ENCODE results near the gene SLC26A11.

The SLC26A11 gene

DNA sequence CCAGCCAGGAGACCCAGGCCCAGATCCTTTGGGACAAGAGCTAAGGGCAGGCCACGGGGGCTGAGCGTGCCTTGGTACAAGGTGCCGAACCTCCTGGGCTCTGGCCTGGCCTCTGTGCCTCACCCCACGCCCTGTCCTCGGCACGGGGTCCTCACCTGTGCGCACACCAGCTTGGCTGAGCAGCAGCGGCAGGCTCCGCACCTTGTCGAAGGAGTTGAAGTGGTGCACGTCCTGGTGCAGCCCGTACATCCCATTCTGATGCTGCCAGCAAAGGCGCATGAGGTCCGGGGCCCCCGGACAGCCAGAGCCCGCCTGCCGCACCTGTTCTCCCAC, 5.4 kb upstream of the SLC26A11 start:
- no peaks in the 10 kb centered on the region for H3K36me3 ChIP-seq (ENCODE audit: low read length)
- no peaks in the 10 kb centered on the region for H3K9me3 ChIP-seq (ENCODE audit: insufficient read depth, low read length)
- no peak overlapping the region for H2AFZ ChIP-seq (ENCODE audit: low read depth, low read length, severe bottlenecking)
- no peak overlapping the region for H3K27ac ChIP-seq (ENCODE audit: low read depth, low read length)
- no peaks in the 10 kb centered on the region for H3K9me2 ChIP-seq (replicated peaks; ENCODE audit: insufficient read depth, low read length)
- TF ChIP-seq EZH2phosphoT487 (conservative IDR thresholded peaks at IDR 0.05; ENCODE audit: low read length): no peak
- TF ChIP-seq, protein P1, sequence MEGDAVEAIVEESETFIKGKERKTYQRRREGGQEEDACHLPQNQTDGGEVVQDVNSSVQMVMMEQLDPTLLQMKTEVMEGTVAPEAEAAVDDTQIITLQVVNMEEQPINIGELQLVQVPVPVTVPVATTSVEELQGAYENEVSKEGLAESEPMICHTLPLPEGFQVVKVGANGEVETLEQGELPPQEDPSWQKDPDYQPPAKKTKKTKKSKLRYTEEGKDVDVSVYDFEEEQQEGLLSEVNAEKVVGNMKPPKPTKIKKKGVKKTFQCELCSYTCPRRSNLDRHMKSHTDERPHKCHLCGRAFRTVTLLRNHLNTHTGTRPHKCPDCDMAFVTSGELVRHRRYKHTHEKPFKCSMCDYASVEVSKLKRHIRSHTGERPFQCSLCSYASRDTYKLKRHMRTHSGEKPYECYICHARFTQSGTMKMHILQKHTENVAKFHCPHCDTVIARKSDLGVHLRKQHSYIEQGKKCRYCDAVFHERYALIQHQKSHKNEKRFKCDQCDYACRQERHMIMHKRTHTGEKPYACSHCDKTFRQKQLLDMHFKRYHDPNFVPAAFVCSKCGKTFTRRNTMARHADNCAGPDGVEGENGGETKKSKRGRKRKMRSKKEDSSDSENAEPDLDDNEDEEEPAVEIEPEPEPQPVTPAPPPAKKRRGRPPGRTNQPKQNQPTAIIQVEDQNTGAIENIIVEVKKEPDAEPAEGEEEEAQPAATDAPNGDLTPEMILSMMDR (IDR thresholded peaks at IDR 0.05; ENCODE audit: insufficient read depth, low read length, poor library complexity, severe bottlenecking): no peak
- no peak overlapping the region for H3K9ac ChIP-seq (ENCODE audit: low read length)
- no peaks in the 10 kb centered on the region for H4K20me1 ChIP-seq (ENCODE audit: low read depth, low read length)
- H3K4me2 ChIP-seq (ENCODE audit: low read depth, low read length, poor library complexity, severe bottlenecking): no peak overlapping the region
- no peak overlapping the region for H3K4me3 ChIP-seq (ENCODE audit: insufficient read depth, low read length, poor library complexity, severe bottlenecking)
- H3F3A ChIP-seq (ENCODE audit: insufficient read depth): no peaks in the 10 kb centered on the region
- no peaks in the 10 kb centered on the region for H3K79me2 ChIP-seq (ENCODE audit: insufficient read depth, low read length)
- no peaks in the 10 kb centered on the region for H3K27me3 ChIP-seq (ENCODE audit: low read length)

DNA sequence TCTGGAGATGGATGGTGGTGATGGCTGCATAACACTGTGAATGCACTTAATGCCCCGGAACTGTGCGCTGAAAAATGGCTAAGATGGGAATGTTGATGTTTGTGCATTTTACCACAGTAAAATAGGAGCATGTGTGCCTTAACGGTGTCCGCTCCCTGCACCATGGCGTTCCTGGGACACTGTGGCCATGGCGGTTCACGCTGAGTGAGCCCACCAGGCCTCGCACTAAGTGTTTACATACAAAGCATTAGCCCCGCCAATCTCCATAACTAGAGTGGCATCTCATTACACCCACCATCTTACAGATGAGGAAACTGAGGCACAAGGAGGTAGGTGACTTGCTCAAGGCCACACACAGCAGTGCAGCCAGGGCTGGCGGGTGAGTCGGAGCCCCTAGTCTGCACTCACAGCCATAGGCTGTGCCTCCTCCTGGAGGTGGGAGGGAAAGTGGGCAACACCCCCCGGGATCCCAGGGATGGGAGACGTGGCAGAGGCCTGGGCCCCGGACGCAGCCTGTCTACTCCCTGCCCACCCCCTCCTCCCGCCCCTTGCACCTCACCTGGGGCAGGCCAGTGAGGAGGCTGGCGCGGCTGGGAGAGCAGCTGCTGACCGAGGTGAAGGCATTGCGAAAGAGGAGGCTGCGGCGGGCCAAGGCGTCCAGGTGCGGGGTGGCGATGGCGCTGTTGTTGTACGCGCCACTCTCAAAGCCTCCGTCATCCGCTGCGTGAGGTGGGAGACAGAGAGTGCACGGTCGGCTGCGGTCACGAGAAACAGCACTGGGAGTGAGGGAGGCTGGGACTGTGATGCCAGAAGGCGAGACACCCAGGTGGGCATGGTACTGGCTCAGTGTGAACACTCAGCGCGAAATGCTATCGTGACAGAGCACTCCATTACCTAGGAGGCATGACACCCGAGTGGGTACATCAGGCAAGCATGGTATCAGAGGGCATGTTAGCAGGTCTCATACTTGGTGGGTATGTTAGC, 3.5 kb upstream of the SLC26A11 start:
- no peak overlapping the region for H2AFZ ChIP-seq (ENCODE audit: low read depth, low read length, severe bottlenecking)
- H3K27me3 ChIP-seq (ENCODE audit: low read length): no peaks in the 10 kb centered on the region
- no peaks in the 10 kb centered on the region for H3K36me3 ChIP-seq (ENCODE audit: low read length)
- TF ChIP-seq, protein P1 (IDR thresholded peaks at IDR 0.05; ENCODE audit: insufficient read depth, low read length, poor library complexity, severe bottlenecking): no peak
- TF ChIP-seq EZH2phosphoT487 (conservative IDR thresholded peaks at IDR 0.05; ENCODE audit: low read length): no peak
- no peaks in the 10 kb centered on the region for H3K9me3 ChIP-seq (ENCODE audit: insufficient read depth, low read length)
- no peaks in the 10 kb centered on the region for H3K9me2 ChIP-seq (replicated peaks; ENCODE audit: insufficient read depth, low read length)
- H4K20me1 ChIP-seq (ENCODE audit: low read depth, low read length): no peaks in the 10 kb centered on the region
- no peak overlapping the region for H3K4me2 ChIP-seq (ENCODE audit: low read depth, low read length, poor library complexity, severe bottlenecking)
- no peak overlapping the region for H3K4me3 ChIP-seq (ENCODE audit: insufficient read depth, low read length, poor library complexity, severe bottlenecking)
- H3K27ac ChIP-seq (ENCODE audit: low read depth, low read length): no peak overlapping the region
- H3K79me2 ChIP-seq (ENCODE audit: insufficient read depth, low read length): no peaks in the 10 kb centered on the region
- no peaks in the 10 kb centered on the region for H3F3A ChIP-seq (ENCODE audit: insufficient read depth)
- H3K9ac ChIP-seq (ENCODE audit: low read length): no peak overlapping the region

DNA sequence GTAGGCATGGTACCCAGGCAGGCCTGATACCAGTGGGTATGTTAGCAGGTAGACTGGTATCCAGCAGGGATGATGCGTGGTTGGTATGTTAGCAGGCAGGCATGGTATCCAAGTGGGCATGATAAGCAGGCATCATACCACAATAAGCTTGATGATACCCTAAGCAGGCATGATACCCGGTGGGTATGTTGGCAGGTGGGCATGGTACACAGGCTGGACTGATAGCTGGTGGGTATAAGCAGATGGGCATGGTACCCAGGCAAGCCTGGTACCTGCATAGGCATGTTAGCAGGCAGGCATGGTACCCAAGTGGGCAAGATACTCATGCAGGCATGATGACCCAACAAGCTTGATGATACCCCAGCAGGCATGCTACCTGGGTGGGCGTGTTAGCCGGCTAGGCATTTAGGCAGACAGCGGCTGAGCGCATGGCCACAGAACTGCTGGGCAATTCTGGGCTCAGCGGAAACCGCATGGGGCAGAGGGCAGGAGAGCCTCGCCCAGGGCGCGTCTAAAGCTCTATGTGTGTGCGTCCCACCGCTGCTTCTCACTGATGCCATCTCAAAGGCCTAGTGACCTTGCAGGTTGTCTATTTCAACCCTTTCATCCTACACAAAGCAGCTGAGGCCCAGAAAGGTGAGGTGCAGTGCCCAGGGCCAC, 2.4 kb upstream of the SLC26A11 start:
- no peak overlapping the region for H2AFZ ChIP-seq (ENCODE audit: low read depth, low read length, severe bottlenecking)
- no peak for TF ChIP-seq EZH2phosphoT487 (conservative IDR thresholded peaks at IDR 0.05; ENCODE audit: low read length)
- TF ChIP-seq, protein P1 (IDR thresholded peaks at IDR 0.05; ENCODE audit: insufficient read depth, low read length, poor library complexity, severe bottlenecking): no peak
- no peaks in the 10 kb centered on the region for H3K36me3 ChIP-seq (ENCODE audit: low read length)
- no peaks in the 10 kb centered on the region for H3K9me2 ChIP-seq (replicated peaks; ENCODE audit: insufficient read depth, low read length)
- no peak overlapping the region for H3K4me2 ChIP-seq (ENCODE audit: low read depth, low read length, poor library complexity, severe bottlenecking)
- no peaks in the 10 kb centered on the region for H3K9me3 ChIP-seq (ENCODE audit: insufficient read depth, low read length)
- no peaks in the 10 kb centered on the region for H3K27me3 ChIP-seq (ENCODE audit: low read length)
- H4K20me1 ChIP-seq (ENCODE audit: low read depth, low read length): no peaks in the 10 kb centered on the region
- no peak overlapping the region for H3K9ac ChIP-seq (ENCODE audit: low read length)
- H3K79me2 ChIP-seq (ENCODE audit: insufficient read depth, low read length): no peaks in the 10 kb centered on the region
- no peak overlapping the region for H3K27ac ChIP-seq (ENCODE audit: low read depth, low read length)
- H3K4me3 ChIP-seq (ENCODE audit: insufficient read depth, low read length, poor library complexity, severe bottlenecking): no peak overlapping the region
- no peaks in the 10 kb centered on the region for H3F3A ChIP-seq (ENCODE audit: insufficient read depth)
